GM23248 (cell line): ENCODE measurements around the gene NCCRP1. TPM values are rescaled to one million over a fixed set of nuclear protein-coding genes. Genes with fewer than 3 reads are reported as not detected.

ENCODE experiments used
- DNase-seq: peaks from one replicate; pipeline ENCODE4 v3.0.0-alpha.2; 2015
- H2AFZ ChIP-seq: fragments of 200-600 bp; sonication (generic); 2 replicates; pipeline ENCODE4 v1.6.1; 2016; ENCODE audit warnings: antibody characterized with exemption
- H3F3A ChIP-seq: fragments of 200-600 bp; sonication (generic); 2 replicates; pipeline ENCODE4 v1.6.1; 2016; ENCODE audit warnings: mild to moderate bottlenecking, antibody characterized with exemption, mixed run types; ENCODE audit not compliant: insufficient read depth
- H3K27ac ChIP-seq: fragments of 200-600 bp; sonication (generic); 2 replicates; pipeline ENCODE4 v1.5.1; 2016; ENCODE audit warnings: mild to moderate bottlenecking
- H3K27me3 ChIP-seq: fragments of 200-600 bp; sonication (generic); replicated peaks from 2 replicates; pipeline ENCODE4 v1.6.1; 2016; ENCODE audit warnings: mild to moderate bottlenecking; ENCODE audit not compliant: insufficient read depth
- H3K36me3 ChIP-seq: fragments of 200-600 bp; sonication (generic); 2 replicates; pipeline ENCODE4 v1.6.1; 2016; ENCODE audit warnings: low read depth, mild to moderate bottlenecking
- H3K4me1 ChIP-seq: fragments of 200-600 bp; sonication (generic); 2 replicates; pipeline ENCODE4 v1.6.1; 2016; ENCODE audit warnings: mild to moderate bottlenecking; ENCODE audit not compliant: insufficient read depth
- H3K4me2 ChIP-seq: fragments of 200-600 bp; sonication (generic); one replicate; pipeline ENCODE4 v1.6.1; 2016; ENCODE audit warnings: mild to moderate bottlenecking; ENCODE audit not compliant: unreplicated experiment
- H3K4me3 ChIP-seq: fragments of 200-600 bp; sonication (generic); 2 replicates; pipeline ENCODE4 v1.5.1; 2016; ENCODE audit warnings: mild to moderate bottlenecking
- H3K79me2 ChIP-seq: fragments of 200-600 bp; sonication (generic); 2 replicates; pipeline ENCODE4 v1.6.1; 2016; ENCODE audit warnings: mild to moderate bottlenecking; ENCODE audit not compliant: insufficient read depth
- H3K9ac ChIP-seq: fragments of 200-600 bp; sonication (generic); 2 replicates; pipeline ENCODE4 v1.6.1; 2016; ENCODE audit warnings: mild to moderate bottlenecking
- H3K9me2 ChIP-seq: fragments of 200-600 bp; sonication (generic); 2 replicates; pipeline ENCODE4 v1.6.1; 2016; ENCODE audit warnings: mixed run types, mild to moderate bottlenecking, moderate library complexity; ENCODE audit not compliant: insufficient read depth
- H3K9me3 ChIP-seq: fragments of 200-600 bp; sonication (generic); one replicate; pipeline ENCODE4 v1.6.1; 2017; ENCODE audit warnings: low read depth
- H4K20me1 ChIP-seq: fragments of 200-600 bp; sonication (generic); 2 replicates; pipeline ENCODE4 v1.6.0; 2016; ENCODE audit not compliant: insufficient read depth
- EZH2 ChIP-seq: fragments of 200-600 bp; sonication (generic); IDR thresholded peaks from 2 replicates; pipeline ENCODE4 v1.6.1; 2018; ENCODE audit warnings: antibody characterized with exemption, mild to moderate bottlenecking; ENCODE audit not compliant: insufficient read depth, poor library complexity, severe bottlenecking
- EZH2phosphoT487 ChIP-seq: fragments of 200-600 bp; sonication (generic); IDR thresholded peaks from 2 replicates; pipeline ENCODE4 v1.6.1; 2018; ENCODE audit warnings: antibody characterized with exemption, moderate library complexity, mild to moderate bottlenecking, low read depth; ENCODE audit not compliant: insufficient read depth
- WGBS, 2 experiments: methylation state at CpG; one replicate each; pipeline ENCODE4 v1.1.6; 2015 to 2017; ENCODE audit warnings: low lambda C conversion rate in 2 of 2, low coverage in 1 of 2; ENCODE audit errors: missing lambda C conversion rate in 2 of 2; 5-methylcytosine and 5-hydroxymethylcytosine counted together
- in situ Hi-C: fragments of 300-500 bp; cut with MboI; formaldehyde crosslinking; loops from 2 replicates; pipeline ENCODE4 v1.15.0; 2020
- polyA plus RNA-seq: library from polyadenylated mRNA; unstranded; fragments of >200 nt; fragmentation: Nextera tagmentation; extraction: Ambion mirVana; gene quantifications from 2 replicates; pipeline ENCODE4 v1.2.1, GENCODE V29; 2016
- total RNA-seq: library from RNA; depleted of rRNA; stranded (reverse); fragments of >200 nt; shearing (Covaris generic); gene quantifications from 2 replicates; pipeline ENCODE4 v1.2.3, GENCODE V29; 2014

The NCCRP1 gene
- total and polyA plus RNA-seq, 2 experiments from 2014 or later, result not detected

- no peak for DNase-seq
- no peaks in the 10 kb centered on the region; the same call in none of the 2 replicates for H4K20me1 ChIP-seq
Measured at GRCh38 chr19:39150807-39151600, 45.8 kb upstream of the NCCRP1 start.

GRCh38 chr19:39152066-39152465 is 44.7 kb upstream of the NCCRP1 start:
- H3K27me3 ChIP-seq, result no peaks in the 10 kb centered on the region
- peaks cover 5% of the 10 kb centered on the region; the same call in 1 of the 2 replicates for H3K4me1 ChIP-seq
- H3K27ac ChIP-seq, result no peak overlapping the region
- TF ChIP-seq EZH2 (no peak), EZH2phosphoT487 (no peak)
- no peak overlapping the region for H3K4me2 ChIP-seq
- H2AFZ ChIP-seq, result no peak overlapping the region
- H3K4me3 ChIP-seq, result no peak overlapping the region
- no peaks in the 10 kb centered on the region for H3K9me3 ChIP-seq
- no peaks in the 10 kb centered on the region for H3K36me3 ChIP-seq
- peaks cover 87% of the 10 kb centered on the region for H3K79me2 ChIP-seq
- H3F3A ChIP-seq, result no peaks in the 10 kb centered on the region
- DNase-seq, result peak; percentile 23
- 74 to 78% methylated on average over 10 of the region's 10 CpGs for WGBS, 2 experiments
- H3K9me2 ChIP-seq, result no peaks in the 10 kb centered on the region
- no peak overlapping the region for H3K9ac ChIP-seq
- H4K20me1 ChIP-seq, result no peaks in the 10 kb centered on the region; the same call in 1 of the 2 replicates
- in situ Hi-C loops, result no loop called here

More at GRCh38 chr19:39150807-39151600, 45.8 kb upstream of the NCCRP1 start:
- Histone ChIP-seq H3K27ac (no peak overlapping the region), H3K27me3 (no peaks in the 10 kb centered on the region), H3K36me3 (no peaks in the 10 kb centered on the region), H3K9me3 (no peaks in the 10 kb centered on the region), H3K4me1 (no peaks in the 10 kb centered on the region), H3F3A (no peaks in the 10 kb centered on the region), H2AFZ (no peak overlapping the region), H3K79me2 (peaks cover 90% of the 10 kb centered on the region), H3K4me2 (no peak overlapping the region), H3K4me3 (no peak overlapping the region), H3K9ac (no peak overlapping the region), H3K9me2 (no peaks in the 10 kb centered on the region)
- in situ Hi-C loops, result no loop called here
- 95% methylated on average over 26 of the region's 26 CpGs for WGBS, 2 experiments
- no peak for TF ChIP-seq EZH2phosphoT487
- TF ChIP-seq EZH2, result no peak

GRCh38 chr19:39154100-39154628 is 42.6 kb upstream of the NCCRP1 start:
- H3K36me3 ChIP-seq, result no peaks in the 10 kb centered on the region
- no peak overlapping the region for H3K27ac ChIP-seq
- H3K27me3 ChIP-seq, result no peaks in the 10 kb centered on the region
- H3K79me2 ChIP-seq, result peaks cover 88% of the 10 kb centered on the region
- no peaks in the 10 kb centered on the region for H3F3A ChIP-seq
- 80 to 84% methylated on average over 13 of the region's 13 CpGs for WGBS, 2 experiments
- no peak overlapping the region for H3K4me3 ChIP-seq
- H3K9ac ChIP-seq, result no peak overlapping the region
- H3K4me2 ChIP-seq, result no peak overlapping the region
- H3K9me3 ChIP-seq, result no peaks in the 10 kb centered on the region
- no peak for TF ChIP-seq EZH2phosphoT487
- TF ChIP-seq EZH2, result no peak
- H3K9me2 ChIP-seq, result no peaks in the 10 kb centered on the region
- in situ Hi-C loops, result no loop called here
- H2AFZ ChIP-seq, result no peak overlapping the region
- no peaks in the 10 kb centered on the region for H4K20me1 ChIP-seq
- DNase-seq, result no peak
- H3K4me1 ChIP-seq, result peaks cover 5% of the 10 kb centered on the region; the same call in 1 of the 2 replicates

- Histone ChIP-seq H3K9me3 (no peaks in the 10 kb centered on the region), H3K4me3 (no peak overlapping the region), H3F3A (no peaks in the 10 kb centered on the region), H3K9me2 (no peaks in the 10 kb centered on the region), H3K27me3 (no peaks in the 10 kb centered on the region), H2AFZ (no peak overlapping the region), H3K4me2 (no peak overlapping the region), H3K36me3 (no peaks in the 10 kb centered on the region), H3K27ac (no peak overlapping the region), H3K4me1 (peaks cover 5% of the 10 kb centered on the region; the same call in 1 of the 2 replicates), H3K9ac (no peak overlapping the region), H4K20me1 (no peaks in the 10 kb centered on the region), H3K79me2 (peaks cover 88% of the 10 kb centered on the region)
- no peak for DNase-seq
- WGBS, 2 experiments, result 81 to 82% methylated on average over 10 to 11 of the region's 11 CpGs
- in situ Hi-C loops, result no loop called here
- TF ChIP-seq EZH2 (no peak), EZH2phosphoT487 (no peak)
Measured at GRCh38 chr19:39154629-39155100, 42.1 kb upstream of the NCCRP1 start.
